ENCODE measurements around the gene DHRS4L2.

DHRS4L2 gene

DNA sequence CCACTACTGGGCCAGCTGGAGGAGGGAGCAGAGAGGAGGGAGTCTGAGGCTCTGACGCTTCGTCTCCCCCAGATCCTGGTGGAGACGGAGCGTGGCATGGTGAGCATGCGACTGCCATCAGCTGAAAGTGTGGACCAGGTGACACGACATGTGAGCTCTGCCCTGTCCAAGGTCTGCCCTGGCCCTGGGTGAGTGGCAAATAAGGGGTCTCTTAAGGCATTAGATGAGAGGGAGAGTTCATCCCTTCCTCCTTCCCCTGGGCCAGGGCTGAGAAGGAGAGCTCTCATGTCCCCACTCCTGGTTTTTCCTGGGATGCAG is 65.6 kb downstream of the DHRS4L2 start:
- H3K4me3 ChIP-seq (ENCODE audit: low read depth, low read length), result no peak overlapping the region
- DNase-seq (ENCODE audit: low read depth, low spot score), result no peak
- in situ Hi-C loops (cut with HindIII; ENCODE audit: low sequenced_read_pairs), result no loop called here
- TF ChIP-seq, protein P1, sequence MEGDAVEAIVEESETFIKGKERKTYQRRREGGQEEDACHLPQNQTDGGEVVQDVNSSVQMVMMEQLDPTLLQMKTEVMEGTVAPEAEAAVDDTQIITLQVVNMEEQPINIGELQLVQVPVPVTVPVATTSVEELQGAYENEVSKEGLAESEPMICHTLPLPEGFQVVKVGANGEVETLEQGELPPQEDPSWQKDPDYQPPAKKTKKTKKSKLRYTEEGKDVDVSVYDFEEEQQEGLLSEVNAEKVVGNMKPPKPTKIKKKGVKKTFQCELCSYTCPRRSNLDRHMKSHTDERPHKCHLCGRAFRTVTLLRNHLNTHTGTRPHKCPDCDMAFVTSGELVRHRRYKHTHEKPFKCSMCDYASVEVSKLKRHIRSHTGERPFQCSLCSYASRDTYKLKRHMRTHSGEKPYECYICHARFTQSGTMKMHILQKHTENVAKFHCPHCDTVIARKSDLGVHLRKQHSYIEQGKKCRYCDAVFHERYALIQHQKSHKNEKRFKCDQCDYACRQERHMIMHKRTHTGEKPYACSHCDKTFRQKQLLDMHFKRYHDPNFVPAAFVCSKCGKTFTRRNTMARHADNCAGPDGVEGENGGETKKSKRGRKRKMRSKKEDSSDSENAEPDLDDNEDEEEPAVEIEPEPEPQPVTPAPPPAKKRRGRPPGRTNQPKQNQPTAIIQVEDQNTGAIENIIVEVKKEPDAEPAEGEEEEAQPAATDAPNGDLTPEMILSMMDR (IDR thresholded peaks at IDR 0.05; ENCODE audit: low read depth, low read length), result no peak

DNA sequence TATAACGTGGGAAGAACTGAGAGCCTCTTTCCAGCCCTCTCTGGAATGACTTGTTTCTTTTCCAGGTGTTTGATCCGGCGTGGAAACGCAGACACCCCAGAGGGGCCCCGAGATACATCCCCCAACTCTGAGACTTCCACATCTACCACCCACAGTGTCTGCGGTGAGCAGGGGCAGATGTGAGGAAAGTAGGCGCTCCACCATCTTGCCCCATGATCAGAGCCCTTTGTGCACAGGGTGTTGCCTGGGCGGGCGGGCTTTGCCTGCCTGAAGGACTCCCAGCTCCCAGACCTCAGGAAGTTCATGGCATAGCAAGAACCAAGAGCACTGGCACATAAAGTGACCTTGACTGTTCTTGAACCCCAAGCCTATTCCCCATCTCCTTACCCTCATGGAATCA is 65.9 kb downstream of the DHRS4L2 start:
- DNase-seq (ENCODE audit: low read depth, low spot score), result no peak
- TF ChIP-seq, protein P1 (IDR thresholded peaks at IDR 0.05; ENCODE audit: low read depth, low read length), result no peak
- in situ Hi-C loops (cut with HindIII; ENCODE audit: low sequenced_read_pairs), result no loop called here
- H3K4me3 ChIP-seq (ENCODE audit: low read depth, low read length), result no peak overlapping the region

All from astrocyte of the spinal cord (primary cell).